ENCODE results near the gene MX1.
"Not testable (repeated sequence)": the region's sequence is repeated elsewhere in the genome, so short reads cannot be mapped to it uniquely, and the experiment has no call there.

MX1 gene

GRCh38 chr21:41407541-41408460, 18.2 kb upstream of the MX1 start:
- DNase-seq: no peak

GRCh38 chr21:41410361-41410760, 15.7 kb upstream of the MX1 start:
- DNase-seq: no peak

- DNase-seq: no peak
These were observed 15.1 kb upstream of the MX1 start for GRCh38 chr21:41410767-41411448.

GRCh38 chr21:41411449-41412089, 14.5 kb upstream of the MX1 start:
- no peak for DNase-seq

- not testable (repeated sequence) for DNase-seq
These were observed 8.5 kb upstream of the MX1 start for GRCh38 chr21:41417505-41417904.

- DNase-seq: no peak
These were observed 7.6 kb upstream of the MX1 start for GRCh38 chr21:41418393-41418792.

- no peak for DNase-seq
These were observed 6.9 kb upstream of the MX1 start for GRCh38 chr21:41418956-41419680.

- peak; percentile 76 for DNase-seq
These were observed 5.8 kb upstream of the MX1 start for GRCh38 chr21:41419921-41420862.

GRCh38 chr21:41420998-41421397, 5.0 kb upstream of the MX1 start:
- DNase-seq: not testable (repeated sequence)

GRCh38 chr21:41422546-41423304, 3.3 kb upstream of the MX1 start:
- no peak for DNase-seq

- DNase-seq: not testable (repeated sequence)
These were observed 2.8 kb upstream of the MX1 start for GRCh38 chr21:41423305-41423636.

GRCh38 chr21:41425588-41425953, 468 bp upstream of the MX1 start:
- no peak for DNase-seq

- DNase-seq: peak; percentile 28
These were observed 801 bp downstream of the MX1 start for GRCh38 chr21:41426676-41427404.

- DNase-seq: no peak
These were observed 1.5 kb downstream of the MX1 start for GRCh38 chr21:41427556-41427955.

GRCh38 chr21:41428311-41428710, 2.3 kb downstream of the MX1 start:
- no peak for DNase-seq

GRCh38 chr21:41428847-41429246, 2.8 kb downstream of the MX1 start:
- DNase-seq: no peak

- DNase-seq: no peak
These were observed 3.3 kb downstream of the MX1 start for GRCh38 chr21:41429305-41429704.

- no peak for DNase-seq
These were observed 4.0 kb downstream of the MX1 start for GRCh38 chr21:41429925-41430491.

- no peak for DNase-seq
These were observed 5.9 kb downstream of the MX1 start for GRCh38 chr21:41431788-41432548.
